H1 (cell line): ENCODE data around the gene PDIA6. TPM values are rescaled to one million over a fixed set of nuclear protein-coding genes. Genes with fewer than 3 reads are reported as not detected.

Experiments
- ATF2 ChIP-seq: IDR thresholded peaks from 2 replicates; pipeline ENCODE4 v1.6.1; 2012; ENCODE audit warnings: low read length, inconsistent platforms
- CREB1 ChIP-seq: IDR thresholded peaks from 2 replicates; pipeline ENCODE4 v1.6.1; 2012; ENCODE audit warnings: inconsistent platforms
- SAP30 ChIP-seq: fragments of 300-600 bp; sonication (generic); IDR thresholded peaks from 2 replicates; pipeline ENCODE4 v1.7.1; 2012; ENCODE audit warnings: low read length, moderate library complexity, mild to moderate bottlenecking, inconsistent platforms; ENCODE audit not compliant: insufficient read depth, insufficient replicate concordance
- SP1 ChIP-seq: IDR thresholded peaks from 2 replicates; pipeline ENCODE4 v1.6.1; 2011; ENCODE audit warnings: low read depth, low read length
- polyA plus RNA-seq, 7 experiments: library from polyadenylated mRNA; depleted of rRNA in 3 of 7; stranded (reverse) in 5 of 7; unstranded in 2 of 7; fragments of >200 nt in 5 of 7; fragments of 200-250 nt in 2 of 7; gene quantifications; 1 replicate in 5 of 7; 2 replicates in 1 of 7; 4 replicates in 1 of 7; pipeline versions ENCODE4 v1.2.1 to v1.2.3, GENCODE V29; 2011 to 2013; ENCODE audit warnings: missing spikeins in 2 of 7, mixed read lengths in 2 of 7
- total RNA-seq: library from RNA; stranded (reverse); fragmentation: NEBNext Ultra II Directional; extraction: Animal tissue kit (Norgen Biotek cat#: 25700); gene quantifications from 2 replicates; pipeline ENCODE4 v1.2.1, GENCODE V29; 2021

The PDIA6 gene
- total and polyA plus RNA-seq, 2 of the 8 experiments (the other 6 are each of a cell fraction or from before 2014, with no cell fraction given): 181 to 384 TPM

GRCh38 chr2:10765461-10765860, 47.1 kb downstream of the PDIA6 start (continued):
- TF ChIP-seq ATF2 (no peak), SP1 (no peak), CREB1 (no peak), SAP30 (no peak)
